HG03571 (cell line): ENCODE data around the gene DEPDC7.
A peak's percentile ranks its signal among the peaks of the same experiment; 100 is the strongest.
"Not testable (repeated sequence)": the region's sequence is repeated elsewhere in the genome, so short reads cannot be mapped to it uniquely, and the experiment has no call there.

Experiments used
- ATAC-seq: cut with Tn5 transposase; IDR thresholded peaks from one replicate; pipeline ENCODE4 v1.9.1; 2021; ENCODE audit not compliant: unreplicated experiment

DEPDC7 gene

DNA sequence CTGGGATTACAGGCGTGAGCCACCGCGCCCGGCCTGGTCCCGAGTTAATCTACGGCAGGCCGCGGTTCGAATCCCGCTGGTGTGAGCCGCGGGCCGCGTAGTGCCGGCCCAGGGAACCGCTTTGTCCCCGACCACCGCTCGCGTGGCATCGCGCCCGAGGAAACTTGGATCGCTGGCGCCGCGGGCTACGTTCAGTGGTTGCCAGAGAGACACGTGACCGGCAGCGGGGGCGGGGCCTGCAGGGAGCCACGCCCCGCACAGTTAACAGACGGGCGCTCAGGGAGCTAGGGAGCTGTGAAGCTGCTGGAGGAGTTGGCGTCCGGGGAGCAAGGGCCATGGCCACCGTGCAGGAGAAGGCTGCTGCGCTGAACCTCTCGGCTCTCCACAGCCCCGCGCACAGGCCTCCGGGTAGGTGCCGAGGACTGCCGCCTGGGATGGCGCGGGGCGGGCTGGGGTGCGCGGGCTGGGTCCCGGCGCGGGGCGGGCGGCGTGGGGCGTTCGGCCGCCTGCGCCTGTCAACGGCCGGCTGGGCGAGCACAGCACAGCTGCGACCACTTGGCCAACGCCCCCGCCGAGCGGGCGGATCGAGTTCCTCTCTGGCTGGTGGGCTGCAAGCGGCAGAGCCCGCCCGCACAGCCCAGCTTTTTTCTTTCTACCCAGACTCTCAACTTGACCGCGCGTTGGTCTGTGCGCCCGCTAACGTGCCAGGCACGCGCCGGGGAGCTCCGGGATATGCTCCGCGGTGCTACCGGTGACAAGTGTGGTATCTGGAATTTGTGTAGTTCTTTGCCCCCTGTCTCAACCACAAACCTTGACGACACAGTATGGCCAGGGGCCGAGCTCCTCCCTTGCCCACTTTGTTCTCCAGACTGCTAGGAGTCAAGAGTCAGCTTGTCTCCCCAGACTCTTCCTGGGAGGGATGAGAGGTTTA, at the start of gene DEPDC7:
Gene DEPDC7 (plus strand): TSS at position 258 of the 931 bp plus-strand sequence. CDS start 78 bp downstream, at position 336.
- peak; percentile 74 for ATAC-seq

DNA sequence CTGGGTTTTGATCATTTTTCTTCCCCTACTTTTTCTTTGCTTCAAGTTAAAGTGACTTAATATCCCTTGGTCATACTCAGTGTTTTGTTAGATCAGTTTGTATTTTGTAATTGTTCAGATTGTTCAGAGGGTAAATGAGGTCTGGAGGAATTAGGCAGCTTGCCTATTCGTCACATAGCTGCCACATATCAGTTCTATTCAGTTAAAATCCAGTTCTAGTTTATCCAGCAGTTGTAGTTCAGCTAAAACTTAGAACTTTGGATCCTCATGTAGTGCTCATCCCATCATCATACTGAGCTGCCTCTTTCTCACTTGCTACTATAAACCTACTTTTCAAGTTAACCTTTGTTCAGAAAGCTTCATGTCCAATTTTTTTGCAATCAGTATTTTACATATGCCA, 47.1 kb upstream of the DEPDC7 start:
- no peak for ATAC-seq

DNA sequence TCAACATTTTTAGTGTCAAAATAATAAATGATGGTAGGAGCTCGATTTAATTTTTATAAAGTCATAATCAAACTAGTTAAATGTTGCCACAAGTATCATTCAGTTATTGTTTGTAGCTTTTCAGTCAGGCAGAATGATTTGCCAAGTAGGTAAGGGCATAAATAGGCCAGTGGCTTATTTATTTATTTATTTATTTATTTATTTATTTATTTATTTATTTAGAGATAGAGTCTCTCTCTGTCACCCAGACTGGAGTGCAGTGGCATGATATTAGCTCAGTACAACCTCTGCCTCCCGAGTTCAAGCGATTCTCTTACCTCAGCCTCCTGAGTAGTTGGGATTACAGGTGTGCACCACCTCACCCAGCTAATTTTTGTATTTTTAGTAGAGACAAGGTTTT, 43.4 kb upstream of the DEPDC7 start:
- not testable (repeated sequence) for ATAC-seq

DNA sequence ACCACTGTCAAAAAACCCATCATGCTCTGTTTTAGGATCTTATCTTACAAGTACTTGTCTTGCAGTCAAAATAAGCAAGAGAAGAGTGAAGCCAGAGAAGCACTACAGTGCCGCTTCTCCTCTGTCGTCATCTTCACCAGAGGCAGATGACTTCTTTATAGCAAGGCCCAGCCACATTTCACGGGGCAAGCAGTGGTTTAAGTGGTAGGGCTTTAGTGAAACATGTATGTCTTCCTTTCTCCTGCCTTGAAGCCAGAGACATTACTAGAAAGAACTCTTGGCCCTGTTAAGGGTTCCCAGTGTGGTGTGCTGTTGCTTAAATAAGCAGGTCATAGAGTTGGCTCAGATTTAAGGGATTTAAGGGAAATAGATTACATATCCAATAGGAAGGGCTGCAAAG, 42.9 kb upstream of the DEPDC7 start:
- ATAC-seq: no peak

DNA sequence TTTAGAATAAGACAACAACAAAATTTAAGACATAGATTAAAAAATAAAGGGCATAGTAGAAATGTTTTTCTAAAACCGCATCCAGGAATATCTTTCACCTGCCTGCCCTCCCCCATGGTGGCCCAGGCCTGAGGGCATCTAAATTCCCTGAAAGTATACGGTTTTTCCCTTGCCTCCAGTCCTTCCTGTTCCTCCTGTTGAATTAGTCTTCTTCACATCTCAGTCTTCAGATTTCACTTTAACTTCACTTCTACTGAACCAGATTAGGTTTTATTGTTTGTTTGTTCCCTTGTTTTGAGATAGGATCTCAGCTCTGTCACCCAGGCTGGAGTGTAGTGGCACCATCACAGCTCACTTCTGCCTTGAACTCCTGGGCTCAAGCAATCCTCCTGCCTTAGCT, 33.1 kb upstream of the DEPDC7 start:
- no peak for ATAC-seq

DNA sequence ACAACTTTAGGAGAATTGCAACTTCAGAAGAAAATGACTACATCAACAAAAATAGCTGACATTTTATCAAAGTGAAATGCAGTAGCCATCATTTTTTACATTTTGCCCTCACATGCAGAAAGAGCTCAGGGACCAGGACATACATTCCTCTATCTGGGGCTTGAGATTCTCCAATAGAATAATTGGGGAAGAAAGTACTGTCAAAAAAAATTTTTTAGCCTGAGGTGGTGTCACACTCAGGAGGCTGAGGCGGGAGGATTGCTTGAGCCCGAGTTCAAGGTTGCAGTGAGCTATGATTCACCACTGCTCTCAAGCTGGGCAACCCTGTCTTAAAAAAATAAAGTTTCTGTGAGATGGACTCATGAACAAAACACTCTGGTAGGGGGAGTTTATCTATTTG, 32.2 kb upstream of the DEPDC7 start:
- no peak for ATAC-seq

DNA sequence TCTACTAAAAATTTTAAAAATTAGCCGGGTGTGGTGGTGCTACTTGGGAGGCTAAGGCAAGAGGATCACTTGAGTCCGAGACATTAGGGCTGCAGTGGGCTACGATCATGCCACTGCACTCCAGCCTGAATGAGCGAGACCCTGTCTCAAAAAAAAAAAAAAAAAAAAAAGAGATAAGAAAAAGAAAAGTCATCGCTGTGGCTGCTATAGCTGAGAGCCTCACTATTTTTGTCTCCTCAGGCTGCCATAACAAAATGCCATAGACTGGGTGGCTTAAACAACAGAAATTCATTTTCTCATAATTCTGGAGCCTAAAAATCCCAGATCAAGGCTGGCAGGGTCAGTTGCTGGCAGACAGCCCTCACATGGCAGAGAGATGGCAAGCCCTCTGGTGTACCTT, 30.1 kb upstream of the DEPDC7 start:
- no peak for ATAC-seq

DNA sequence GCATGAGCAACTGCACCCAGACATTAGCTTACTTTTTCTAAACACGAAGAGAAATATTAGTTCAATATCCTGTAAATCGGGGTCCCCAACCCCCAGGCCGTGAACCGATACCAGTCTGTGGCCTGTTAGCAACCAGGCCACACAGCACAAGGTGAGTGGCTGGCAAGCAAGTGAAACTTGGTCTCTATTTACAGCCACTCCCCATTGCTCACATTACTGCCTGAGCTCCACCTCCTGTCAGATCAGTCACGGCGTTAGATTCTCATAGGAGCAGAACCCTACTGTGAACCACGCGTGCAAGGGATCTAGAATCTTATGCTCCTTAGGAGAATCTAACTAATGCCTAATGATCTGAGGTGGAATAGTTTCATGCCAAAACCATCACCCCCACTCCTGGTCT, 27.8 kb upstream of the DEPDC7 start:
- no peak for ATAC-seq

DNA sequence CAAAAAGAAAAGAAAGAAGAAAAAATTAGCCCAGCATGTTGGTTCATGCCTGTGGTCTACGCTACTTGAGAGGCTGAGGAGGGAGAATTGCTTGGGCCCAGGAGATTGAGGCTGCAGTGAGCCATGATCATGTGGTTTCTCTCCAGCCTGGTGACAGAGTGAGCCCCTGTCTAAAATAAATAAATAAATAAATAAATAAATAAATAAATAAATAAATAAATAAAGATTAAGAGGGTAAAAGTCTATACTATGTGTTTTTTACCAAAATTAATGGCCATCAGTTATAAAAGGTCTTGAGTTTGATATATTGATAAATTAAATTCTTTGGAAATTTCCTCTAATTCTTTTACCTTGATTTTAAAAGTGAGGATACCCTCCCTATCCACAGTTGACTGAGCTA, 25.2 kb upstream of the DEPDC7 start:
- ATAC-seq: no peak

DNA sequence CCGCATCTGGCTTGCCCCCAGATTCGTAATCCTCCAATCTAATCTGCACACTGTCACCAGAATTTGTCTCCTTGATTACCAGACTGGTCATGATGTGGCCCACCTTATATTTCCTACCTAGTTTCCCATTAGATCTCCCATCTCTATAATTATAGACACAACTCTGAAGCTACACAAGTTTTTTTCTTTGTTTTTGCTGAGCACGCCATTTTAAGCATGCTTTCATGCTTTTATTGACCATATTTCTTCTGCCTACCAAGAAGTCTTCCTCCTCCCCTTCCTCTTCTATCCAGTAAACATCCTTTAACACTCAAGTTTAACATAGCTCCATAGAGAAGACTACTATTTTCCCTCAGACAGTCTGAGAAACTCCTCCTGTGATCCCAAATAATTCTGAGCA, 24.3 kb upstream of the DEPDC7 start:
- ATAC-seq: no peak

DNA sequence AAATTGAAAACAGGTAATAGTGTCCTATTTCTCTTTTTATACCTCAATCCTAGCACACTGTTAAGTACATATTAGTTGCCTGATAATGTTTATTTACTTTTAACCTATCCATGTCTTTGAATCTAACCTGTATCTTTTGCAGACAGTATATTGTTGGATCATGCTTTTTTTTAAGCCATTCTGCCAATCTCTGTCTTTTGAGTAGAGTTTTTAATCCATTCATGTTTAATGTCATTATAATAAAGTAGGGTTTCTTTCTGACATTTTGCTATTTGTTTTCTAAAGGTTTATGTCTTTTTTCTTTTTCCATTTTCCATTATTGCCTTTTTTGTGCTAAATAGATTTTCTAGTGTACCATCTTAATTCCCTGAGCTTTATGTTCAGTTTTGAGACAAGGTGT, 23.8 kb upstream of the DEPDC7 start:
- ATAC-seq: no peak

DNA sequence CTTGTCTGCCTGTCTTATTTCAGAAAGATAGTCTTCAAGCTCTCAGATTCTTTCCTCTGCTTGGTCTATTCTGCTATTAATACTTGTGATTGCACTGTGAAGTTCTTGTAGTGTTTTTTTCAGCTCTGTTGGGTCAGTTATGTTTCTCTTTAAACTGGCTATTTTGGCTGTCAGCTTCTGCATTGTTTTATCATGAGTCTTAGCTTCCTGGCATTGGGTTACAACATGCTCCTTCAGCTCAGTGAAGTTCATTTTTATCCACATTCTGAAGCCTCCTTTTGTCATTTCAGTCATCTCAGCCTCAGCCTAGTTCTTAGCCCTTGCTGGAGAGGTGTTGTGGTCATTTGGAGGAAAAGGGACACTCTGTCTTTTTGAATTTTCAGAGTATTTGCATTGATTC, 15.5 kb upstream of the DEPDC7 start:
- ATAC-seq: no peak

DNA sequence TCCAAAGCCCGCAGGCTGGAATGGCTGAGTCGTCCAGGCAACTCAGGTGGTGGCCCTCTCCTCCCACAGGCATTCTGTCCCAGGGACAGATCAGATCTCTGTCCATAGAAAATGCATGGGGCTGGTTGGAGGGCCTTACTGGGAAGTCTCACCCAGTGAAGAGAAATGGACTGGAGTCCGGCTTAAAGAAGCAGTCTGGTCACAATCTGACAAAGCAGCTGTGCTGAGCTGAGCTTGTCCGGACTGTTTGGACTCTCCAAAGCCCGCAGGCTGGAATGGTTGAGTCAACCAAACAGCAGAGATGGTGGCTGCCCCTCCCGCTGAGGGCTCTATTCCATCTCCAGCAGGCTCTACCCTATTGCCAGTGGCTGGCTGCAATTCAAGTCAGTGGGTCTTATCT, 14.4 kb upstream of the DEPDC7 start:
- no peak for ATAC-seq

DNA sequence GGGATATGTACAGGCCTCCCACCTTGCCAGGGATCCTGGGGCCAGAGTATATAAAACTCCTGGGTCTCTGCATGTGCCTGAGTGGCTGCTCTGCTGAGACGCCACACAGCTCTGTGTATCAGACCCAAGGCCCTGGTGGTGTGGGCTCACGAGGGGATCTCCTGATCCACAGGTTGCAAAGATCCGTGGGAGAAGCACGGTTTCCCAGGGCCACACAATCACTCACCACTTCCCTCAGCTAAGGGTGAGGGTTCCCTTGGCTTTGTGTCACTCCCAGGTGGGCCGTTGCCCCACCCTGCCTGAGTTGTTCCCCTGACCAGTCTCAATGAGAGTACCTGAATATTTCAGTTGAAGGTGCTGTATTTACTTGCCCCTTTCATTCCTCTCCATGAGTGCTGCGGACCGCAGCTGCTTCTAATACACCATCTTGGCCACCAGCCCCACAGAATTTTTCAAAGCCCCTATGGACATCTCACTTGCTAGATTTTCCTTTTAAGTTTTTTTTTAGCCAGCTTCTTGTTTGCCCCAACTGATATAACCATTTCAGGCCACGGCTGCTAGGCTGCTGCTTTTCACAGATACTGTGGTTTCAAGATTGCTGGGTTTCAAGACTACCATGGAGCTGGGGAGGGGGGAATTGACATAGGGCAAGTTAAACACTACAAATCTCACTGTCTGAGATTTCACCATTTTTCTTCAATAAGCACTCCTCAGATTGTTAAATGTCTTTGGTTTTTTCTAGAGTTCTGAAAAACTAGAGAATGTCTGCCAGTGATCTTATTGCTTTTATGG, 13.7 kb upstream of the DEPDC7 start:
- ATAC-seq: no peak

DNA sequence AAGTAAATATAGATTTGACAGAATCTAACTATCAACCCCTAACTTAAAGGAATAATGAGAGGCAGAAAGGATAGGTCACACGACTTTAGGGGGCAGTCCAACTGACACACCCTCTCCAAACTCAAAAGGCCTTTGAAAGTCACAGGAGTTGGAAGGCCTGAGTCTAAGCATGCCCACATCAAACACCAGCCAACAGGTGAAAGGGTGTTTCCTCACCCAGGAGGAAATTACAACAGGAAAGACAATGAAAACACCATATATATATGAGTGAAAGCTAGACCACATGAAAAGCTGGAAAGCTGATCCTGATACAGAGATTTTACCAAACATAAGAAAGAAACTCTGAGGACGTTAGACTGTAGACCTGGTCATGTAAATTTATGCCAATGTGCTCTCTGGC, 10.5 kb upstream of the DEPDC7 start:
- no peak for ATAC-seq

DNA sequence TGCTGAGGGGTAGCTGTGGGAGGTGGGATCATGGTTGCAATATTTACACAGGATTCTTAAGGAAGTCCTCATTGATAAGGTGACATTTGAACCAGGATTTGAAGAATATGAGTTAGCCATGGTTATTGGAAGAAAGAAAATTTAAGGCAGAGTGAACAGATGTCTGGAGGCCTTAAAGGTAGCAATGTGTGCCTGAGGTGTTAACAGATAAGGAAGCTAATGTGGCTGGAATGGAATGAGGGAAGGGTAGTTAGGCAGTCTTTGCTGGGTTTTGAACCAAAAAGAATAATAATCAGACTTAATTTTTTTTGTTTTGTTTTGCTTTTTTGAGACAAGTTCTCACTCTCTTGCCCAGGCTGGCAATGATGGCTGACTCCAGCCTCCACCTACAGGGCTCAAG, 9.7 kb upstream of the DEPDC7 start:
- ATAC-seq: no peak

DNA sequence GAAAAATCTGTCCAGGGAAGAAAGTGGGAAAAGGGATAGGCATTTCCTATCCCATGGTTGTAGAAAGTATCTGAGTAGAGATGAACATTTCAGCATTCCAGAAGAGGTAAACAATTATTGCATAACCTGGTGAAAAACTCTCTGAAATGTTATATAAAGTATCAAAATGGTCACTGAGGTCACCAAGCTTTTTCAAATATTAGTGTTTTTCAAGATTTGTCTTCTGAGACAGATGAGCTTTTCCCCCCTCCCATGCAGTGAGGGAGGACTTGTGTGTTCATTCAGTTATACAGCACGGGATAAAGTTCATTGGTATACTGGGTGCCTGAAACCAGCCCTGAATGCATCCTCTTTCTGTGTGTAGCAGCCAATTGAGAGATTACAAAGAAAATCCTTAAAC, 1.9 kb upstream of the DEPDC7 start:
- ATAC-seq: no peak

DNA sequence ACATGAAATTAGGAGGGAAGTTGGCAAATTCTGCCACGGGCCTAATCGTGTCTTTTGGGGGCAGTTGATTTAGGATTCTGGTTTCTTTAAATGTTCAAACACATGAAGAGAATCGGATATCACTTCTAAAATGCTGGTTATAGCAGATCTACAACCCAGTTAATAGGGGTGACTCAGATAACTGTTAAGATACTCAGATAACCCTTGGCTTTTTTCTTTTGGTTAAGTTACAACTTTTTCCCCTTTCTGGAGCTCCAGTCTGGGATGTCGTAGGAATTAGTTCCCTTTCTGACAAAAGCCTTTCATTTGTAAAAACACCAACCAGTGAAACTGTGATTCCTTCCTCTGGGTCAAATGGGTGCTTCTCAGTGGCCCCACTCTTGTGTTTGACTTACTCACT, 976 bp downstream of the DEPDC7 start:
- ATAC-seq: no peak

DNA sequence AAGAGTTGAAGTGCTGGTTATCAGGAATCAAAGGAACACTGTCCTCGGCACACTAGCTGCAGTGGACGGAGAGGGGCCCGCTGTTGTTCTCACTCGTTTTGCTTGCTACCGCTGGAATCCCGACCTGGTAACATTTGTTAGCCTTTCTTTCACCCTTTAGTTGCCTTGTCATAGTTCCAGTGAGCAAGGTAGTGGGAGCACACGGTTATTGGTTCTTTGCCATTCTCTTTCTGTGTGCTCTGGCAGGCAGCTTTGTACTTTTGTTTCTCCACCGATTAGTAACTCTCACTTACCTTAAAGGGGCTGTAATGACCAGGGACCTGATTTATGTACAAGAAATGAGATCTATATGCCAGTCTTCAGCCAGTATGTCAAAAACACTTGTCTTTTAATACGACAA, 1.8 kb downstream of the DEPDC7 start:
- ATAC-seq: no peak

DNA sequence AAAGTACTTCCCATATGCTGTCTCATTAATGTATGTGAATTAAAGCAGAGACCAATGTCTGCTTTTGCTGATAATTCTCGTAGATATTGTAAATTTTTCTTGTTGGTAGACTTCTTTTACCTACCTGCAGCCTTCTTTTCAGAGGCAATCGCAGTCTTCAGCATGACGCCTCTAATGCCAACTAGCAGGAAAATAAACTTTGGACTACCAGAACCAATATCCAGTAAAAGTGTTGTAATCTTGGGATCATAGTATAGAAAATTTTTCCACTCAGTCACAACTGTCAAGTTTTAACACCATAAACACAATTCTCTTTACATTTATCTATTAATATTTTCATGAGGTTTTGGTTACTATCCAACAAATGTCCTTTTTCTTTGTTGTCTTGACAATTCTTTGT, 2.3 kb downstream of the DEPDC7 start:
- no peak for ATAC-seq

DNA sequence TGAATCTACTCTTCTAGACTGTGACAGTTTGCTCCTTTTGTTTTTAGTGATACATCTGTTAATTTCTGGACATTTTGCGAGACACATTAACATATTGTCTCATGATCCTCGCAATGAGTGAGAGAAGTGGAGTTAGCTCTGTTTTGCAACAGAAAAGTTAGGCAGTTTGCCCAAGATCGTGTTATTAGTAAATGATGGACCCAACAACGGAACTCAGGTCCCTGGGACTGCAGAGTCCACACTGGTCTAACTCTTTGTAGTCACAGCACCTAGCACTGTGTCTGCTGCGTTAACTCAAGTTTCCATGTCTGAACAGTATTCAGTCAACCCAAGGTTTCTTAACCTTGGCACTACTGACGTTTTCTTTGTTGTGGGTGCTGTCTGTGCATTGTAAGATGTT, 3.2 kb downstream of the DEPDC7 start:
- ATAC-seq: no peak

DNA sequence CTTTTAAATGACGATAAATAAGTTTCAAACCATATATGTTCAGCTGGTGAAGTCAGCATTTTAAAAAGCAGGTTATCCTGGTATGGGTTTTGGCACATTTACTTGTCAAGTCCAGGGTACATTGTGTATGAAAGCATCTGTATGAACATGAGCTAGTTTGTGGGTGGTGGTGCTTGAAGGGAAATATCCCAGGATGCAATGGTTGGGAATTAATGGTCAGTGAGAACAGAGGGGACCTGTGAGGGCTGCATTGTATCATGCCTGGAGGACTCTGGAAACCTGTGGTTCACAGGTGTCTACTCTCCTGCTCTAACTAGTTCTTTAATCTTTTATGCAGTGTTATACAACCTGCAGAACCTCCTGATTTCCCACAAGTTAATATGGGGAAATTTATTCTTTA, 5.8 kb downstream of the DEPDC7 start:
- no peak for ATAC-seq
